ENCODE measurements around the gene DUSP16.
"Not testable (repeated sequence)": the region's sequence is repeated elsewhere in the genome, so short reads cannot be mapped to it uniquely, and the experiment has no call there.

Gene DUSP16

GRCh38 chr12:12498210-12498609 is 64.5 kb downstream of the DUSP16 start:
- DNase-seq (ENCODE audit: low read depth in 2 of 2): no peak

DNA sequence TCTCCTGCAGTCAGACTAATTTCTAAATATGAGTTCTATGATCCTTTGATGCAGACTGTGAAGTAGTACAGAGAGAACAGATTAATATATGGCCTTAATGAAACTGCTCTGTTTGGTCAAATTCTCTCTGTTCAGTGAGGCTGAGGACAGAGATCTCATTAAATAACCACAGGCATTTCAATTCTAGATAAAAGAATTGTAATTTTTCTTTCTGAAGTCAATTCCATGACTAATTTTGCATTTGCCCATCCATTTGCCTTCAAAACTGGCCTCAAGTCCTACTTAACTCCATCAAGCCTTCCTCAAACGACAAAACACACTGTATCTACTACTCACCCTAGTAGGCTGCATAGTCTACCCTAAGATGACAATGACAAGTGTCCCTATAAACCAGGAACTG is 67.1 kb downstream of the DUSP16 start:
- DNase-seq (ENCODE audit: low read depth in 2 of 2): no peak

DNA sequence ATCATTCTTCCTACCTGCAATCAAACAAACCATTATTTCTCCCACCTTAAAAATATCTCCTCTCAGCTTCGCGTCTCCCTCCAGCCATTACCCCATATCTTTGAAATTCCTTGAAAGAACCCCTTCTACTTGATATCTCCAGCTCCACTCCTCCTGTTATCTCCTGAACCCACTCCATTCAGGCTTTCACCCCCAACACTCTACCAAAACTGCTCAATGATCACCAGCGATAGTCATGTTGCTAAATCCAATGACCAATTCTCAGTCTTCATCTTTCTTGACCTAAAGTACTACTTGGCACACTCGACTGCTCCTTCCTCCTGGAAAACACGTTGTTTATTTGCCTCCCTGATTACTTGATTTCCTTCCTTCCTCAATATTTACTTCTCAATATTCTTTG is 70.1 kb downstream of the DUSP16 start:
- no peak for DNase-seq (ENCODE audit: low read depth in 2 of 2)

GRCh38 chr12:12491606-12492005 is 71.1 kb downstream of the DUSP16 start:
- DNase-seq (ENCODE audit: low read depth in 2 of 2): no peak

DNA sequence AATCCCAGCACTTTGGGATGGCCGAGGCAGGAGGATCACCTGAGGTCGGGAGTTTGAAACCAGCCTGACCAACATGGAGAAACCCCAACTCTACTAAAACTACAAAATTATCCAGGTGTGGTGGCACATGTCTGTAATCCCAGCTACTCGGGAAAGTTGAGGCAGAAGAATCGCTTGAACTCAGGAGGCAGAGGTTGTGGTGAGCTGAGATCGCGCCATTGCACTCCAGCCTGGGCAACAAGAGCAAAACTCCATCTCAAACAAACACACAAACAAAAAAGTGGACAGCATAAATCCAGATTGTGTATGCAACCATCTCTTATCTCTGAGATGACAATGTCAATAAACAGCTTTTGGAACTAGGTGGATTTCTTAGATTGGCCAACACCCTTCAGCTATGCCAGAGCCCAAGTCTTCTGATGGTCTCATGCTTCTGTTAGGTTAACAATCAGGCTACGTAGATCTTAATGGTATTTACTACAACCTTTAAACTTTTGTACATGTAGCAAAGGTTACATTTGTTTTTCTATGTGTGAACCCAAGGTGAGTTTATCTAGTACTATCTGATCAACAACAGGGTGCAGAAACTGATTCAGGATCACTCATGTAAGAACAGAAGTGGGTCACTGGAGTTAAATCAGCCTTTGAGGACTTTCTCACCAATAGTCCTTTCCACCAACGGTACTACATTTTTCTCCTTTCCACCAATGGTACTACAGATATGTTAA is 73.7 kb downstream of the DUSP16 start:
- no peak for DNase-seq (ENCODE audit: low read depth in 2 of 2)

DNA sequence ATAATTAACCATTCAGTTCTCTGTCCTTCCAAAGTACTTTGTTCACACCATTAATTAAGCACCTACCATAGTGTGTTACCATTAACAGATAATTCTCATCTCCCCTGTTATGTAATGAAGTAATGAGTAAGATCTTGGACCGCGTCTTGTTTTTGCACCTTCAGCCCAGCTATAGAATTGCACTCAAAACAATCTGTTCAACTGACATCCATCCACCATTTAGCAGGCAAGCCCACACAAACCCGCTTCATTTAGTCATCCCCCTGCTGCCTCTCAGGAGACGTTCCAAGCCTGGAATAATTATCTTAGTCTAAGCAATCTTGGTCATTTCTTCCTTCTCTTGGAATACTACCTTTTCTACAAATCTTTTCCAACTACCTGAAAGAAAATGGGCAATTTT is 74.4 kb downstream of the DUSP16 start:
- DNase-seq (ENCODE audit: low read depth in 2 of 2): no peak

- no peak for DNase-seq (ENCODE audit: low read depth in 2 of 2)
Observed at GRCh38 chr12:12487490-12487889, 75.2 kb downstream of the DUSP16 start.

DNA sequence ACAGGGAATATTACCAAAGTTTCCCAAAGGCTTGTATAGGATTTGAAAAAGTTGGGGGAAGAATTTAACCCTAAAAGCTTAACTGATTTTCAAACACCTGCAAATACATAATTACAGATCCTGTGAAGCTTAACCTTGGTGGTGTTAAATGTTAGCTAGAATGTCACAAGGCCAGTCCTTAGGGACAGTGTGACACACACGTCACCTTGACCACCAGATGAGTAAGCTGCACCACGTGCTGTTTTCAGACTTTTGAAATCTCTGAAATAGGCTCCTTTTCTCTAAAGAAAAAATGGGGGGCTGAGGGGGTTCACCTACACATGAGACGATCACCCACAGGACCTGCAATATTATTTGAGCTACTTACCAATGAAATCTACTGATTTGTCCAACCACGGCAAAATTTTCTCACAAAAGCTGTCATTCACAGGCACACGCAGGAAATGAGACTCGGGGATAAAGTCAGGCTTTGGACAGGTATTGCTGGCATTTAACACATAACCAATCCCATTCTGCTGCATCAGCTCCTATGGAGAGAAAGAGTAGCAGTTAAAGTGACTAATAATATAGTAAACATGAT is 75.9 kb downstream of the DUSP16 start:
- DNase-seq (ENCODE audit: low read depth in 2 of 2): no peak

- no peak for DNase-seq (ENCODE audit: low read depth in 2 of 2)
Observed at GRCh38 chr12:12483438-12483837, 79.2 kb downstream of the DUSP16 start.

DNA sequence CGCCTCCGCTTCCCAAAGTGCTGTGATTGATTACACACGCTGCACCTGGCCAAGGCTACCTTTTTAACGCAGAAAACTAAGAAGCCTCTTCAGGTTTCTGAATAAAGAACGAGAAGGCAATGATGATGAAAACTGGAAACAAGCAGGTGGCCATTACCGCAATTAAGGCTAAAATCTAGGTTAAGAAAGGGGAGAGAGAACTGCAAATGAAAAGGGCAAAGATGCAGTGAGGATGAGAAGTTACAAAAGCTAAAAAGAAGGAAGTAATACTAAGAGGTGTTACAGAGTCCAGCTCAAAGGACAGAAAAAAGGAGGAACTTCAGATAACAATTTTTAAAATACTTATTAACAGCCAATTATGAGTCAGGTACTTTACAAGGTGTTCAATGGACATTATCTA is 79.7 kb downstream of the DUSP16 start:
- DNase-seq (ENCODE audit: low read depth in 2 of 2): no peak

- no peak for DNase-seq (ENCODE audit: low read depth in 2 of 2)
Observed at GRCh38 chr12:12482150-12482761, 80.4 kb downstream of the DUSP16 start.

- no peak for DNase-seq (ENCODE audit: low read depth in 2 of 2)
Observed at GRCh38 chr12:12481631-12482030, 81.0 kb downstream of the DUSP16 start.

DNA sequence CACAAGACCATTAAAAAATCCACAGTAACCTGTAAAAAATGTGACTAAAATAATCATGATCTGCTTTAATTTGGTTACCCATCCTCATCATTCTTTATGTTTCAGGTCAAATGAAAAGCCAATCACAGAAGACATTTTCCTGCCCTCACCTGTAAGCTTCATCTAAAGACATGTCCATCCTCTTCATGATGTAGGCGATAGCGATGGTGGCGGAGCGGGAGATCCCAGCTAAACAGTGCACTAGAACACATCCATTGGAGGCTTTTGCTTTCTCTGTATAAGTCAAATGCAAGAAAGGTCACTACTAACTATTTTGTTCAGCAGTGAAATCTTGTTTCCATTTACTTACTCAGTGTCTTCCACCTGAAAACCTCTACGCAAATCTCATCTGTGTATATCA is 82.6 kb downstream of the DUSP16 start:
- no peak for DNase-seq (ENCODE audit: low read depth in 2 of 2)

GRCh38 chr12:12477532-12477890 is 85.2 kb downstream of the DUSP16 start:
- DNase-seq (ENCODE audit: low read depth in 2 of 2): no peak

DNA sequence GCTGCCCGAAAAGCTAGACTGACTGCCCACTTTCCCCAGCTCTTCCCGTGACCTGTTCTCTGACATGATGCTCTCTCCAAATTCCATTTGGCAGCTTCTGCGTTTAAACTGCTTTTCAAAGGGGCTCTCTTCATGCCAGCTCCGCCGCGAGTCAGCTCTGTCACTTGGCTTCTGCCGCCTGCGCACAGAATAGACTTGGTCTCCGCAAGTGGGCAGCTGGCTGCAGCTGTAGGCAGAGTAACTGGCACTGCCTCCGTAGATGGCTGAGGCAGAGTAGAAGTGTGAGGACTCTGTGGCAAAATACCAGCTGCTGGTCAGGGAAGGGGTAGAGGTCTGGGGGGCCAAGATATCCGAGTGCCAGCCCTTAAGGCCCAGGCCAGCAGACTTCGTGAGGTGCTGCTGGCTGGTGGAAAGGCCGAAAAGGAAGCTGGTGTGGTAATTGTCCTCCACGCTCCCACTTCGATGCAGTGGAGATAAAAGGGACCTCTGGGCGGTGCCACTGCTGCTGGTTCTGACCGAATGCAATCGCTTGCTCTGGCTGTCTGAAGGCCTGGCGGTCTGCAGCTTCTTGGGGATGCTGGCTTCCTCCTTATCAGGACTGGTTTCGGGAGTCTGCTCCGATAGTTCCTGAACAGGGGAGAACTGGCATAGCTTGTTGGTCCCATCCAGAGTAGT is 85.7 kb downstream of the DUSP16 start:
- no peak for DNase-seq (ENCODE audit: low read depth in 2 of 2)

GRCh38 chr12:12474931-12475795 is 87.5 kb downstream of the DUSP16 start:
- DNase-seq (ENCODE audit: low read depth in 2 of 2): no peak

DNA sequence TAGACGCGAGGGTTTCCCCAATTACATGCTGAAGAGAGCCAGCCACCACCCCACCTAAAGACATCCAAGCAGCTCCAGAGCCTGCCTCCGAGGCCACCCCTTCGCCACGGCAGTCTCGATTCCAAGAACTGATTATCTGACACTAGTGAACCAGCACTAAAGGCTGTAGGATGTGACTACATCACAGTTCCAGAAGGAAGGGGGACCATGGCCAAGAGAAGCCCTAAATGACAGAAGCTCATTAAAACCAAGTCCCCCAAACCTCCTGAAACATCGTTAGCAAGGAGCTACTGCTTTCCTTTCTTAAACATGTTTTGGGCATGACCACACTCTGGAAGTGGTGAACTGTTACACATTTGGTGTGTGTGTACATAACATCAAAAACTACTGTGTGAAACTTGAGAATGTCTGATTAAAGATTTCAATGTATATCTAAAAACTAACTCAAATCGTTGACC is 88.2 kb downstream of the DUSP16 start:
- DNase-seq (ENCODE audit: low read depth in 2 of 2): no peak

DNA sequence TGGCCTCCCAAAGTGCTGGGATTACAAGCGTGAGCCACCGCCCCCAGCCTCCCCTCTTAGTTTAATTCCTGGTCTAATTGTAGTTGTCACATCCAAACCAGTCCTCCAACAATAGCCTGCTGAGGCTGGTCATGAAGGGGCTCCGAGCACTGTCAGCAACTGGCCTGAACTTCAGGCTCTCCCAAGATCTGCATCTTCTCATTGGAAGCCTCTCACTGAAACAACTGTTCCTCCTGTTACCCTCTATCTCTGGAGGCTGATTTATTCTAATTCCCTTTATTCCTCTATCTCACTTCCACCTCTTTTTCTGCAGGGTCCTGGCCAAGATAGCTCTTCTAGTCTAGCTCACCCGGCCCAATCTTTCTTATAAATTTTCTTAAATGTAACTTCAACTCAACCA is 89.4 kb downstream of the DUSP16 start:
- DNase-seq (ENCODE audit: low read depth in 2 of 2): no peak

DNA sequence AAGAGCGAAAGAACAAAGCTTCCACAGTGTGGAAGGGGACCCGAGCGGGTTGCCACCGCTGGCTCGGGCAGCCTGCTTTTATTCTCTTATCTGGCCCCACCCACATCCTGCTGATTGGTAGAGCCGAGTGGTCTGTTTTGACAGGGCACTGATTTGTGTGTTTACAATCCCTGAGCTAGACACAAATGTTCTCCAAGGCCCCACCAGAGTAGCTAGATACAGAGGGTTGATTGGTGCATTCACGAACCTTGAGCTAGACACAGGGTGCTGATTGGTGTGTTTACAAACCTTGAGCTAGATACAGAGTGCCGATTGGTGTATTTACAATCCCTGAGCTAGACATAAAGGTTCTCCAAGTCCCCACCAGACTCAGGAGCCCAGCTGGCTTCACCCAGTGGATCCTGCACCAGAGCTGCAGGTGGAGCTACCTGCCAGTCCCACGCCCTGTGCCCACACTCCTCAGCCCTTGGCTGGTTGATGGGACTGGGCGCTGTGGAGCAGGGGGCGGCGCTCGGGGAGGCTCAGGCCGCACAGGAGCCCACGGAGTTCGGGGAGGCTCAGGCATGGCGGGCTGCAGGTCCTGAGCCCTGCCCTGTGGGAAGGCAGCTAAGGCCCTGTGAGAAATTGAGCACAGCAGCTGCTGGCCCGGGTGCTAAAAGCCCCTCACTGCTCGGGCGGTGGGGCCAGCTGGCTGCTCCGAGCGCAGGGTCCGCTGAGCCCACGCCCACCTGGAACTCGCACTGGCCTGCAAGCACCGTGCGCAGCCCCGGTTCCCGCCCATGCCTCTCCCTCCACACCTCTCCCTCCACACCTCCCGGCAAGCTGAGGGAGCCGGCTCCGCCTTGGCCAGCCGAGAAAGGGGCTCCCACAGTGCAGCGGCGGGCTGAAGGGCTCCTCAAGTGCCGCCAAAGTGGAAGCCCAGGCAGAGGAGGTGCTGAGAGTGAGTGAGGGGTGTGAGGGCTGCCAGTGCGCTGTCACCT is 90.4 kb downstream of the DUSP16 start:
- DNase-seq (ENCODE audit: low read depth in 2 of 2): not testable (repeated sequence)

- no peak for DNase-seq (ENCODE audit: low read depth in 2 of 2)
Observed at GRCh38 chr12:12470751-12471306, 91.8 kb downstream of the DUSP16 start.
